Measurements from ENCODE around the gene HMX1.

Gene HMX1

DNA sequence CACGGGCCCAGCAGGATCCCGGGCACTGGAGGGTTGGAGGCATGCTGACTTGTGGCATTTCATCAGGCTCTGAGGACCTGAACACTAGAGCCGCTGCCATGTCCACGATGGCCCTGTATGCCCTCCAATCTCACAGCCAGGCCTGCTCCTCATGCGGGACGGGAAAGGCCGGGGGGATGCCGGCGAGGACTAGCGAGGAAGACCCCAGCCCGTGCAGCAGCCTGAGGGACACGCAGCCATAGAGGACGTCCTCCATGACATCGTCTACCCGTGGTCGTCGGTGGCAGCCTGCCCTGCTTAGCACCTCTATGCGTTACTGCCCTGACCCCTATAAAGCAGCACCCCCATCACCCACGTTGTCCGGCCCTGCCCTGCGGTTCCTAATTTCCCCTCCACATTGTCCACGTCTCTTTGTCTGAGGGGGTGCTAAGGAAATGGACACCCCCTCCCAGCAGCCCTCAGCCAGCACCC, 32.6 kb downstream of the HMX1 start:
- DNase-seq: no peak

GRCh38 chr4:8838296-8838960, 33.2 kb downstream of the HMX1 start:
- DNase-seq: no peak

- no peak for DNase-seq
These were observed 34.3 kb downstream of the HMX1 start for GRCh38 chr4:8837181-8837841.

GRCh38 chr4:8836664-8837171, 34.9 kb downstream of the HMX1 start:
- no peak for DNase-seq

DNA sequence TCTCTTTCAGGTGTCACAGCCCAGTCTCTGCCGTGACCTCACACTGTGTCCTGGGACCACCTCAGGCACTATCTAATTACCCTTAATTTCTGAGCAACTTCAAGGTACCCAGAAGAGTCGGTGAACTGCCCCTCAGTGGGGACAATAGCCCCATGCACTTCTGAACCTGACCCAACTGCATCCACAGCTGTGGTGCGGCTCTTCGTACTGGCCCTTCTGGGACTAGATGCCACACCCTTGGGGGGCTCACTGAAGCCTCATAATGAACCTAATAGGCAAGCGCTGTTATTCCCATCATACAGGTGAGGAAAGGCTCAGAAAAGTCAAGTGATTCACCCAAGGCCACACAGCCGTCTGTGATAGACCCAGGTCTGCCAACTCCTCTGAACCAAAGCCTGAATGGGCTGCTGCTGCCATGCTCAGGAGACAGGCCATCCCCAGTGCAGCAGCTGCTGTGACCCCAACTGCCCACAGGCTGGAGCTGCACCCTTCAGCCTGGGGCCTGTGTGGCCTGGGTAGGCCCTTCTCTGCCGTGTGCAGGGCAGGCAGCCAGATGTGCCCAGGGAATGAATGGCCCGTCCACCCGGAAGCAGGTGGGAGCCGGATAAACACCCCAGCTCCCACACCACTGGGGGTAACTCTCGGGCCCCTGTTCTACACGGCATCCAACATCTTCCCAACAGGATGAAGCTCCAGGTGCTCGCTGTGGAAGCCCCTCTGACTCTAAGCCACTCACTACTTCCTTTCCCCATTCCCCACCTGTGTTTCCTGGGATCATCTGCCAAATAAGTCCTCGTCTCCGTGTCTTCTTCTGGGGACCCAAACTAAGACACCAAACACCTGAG, 35.9 kb downstream of the HMX1 start:
- no peak for DNase-seq

- no peak for DNase-seq
These were observed 36.9 kb downstream of the HMX1 start for GRCh38 chr4:8834681-8835220.

DNA sequence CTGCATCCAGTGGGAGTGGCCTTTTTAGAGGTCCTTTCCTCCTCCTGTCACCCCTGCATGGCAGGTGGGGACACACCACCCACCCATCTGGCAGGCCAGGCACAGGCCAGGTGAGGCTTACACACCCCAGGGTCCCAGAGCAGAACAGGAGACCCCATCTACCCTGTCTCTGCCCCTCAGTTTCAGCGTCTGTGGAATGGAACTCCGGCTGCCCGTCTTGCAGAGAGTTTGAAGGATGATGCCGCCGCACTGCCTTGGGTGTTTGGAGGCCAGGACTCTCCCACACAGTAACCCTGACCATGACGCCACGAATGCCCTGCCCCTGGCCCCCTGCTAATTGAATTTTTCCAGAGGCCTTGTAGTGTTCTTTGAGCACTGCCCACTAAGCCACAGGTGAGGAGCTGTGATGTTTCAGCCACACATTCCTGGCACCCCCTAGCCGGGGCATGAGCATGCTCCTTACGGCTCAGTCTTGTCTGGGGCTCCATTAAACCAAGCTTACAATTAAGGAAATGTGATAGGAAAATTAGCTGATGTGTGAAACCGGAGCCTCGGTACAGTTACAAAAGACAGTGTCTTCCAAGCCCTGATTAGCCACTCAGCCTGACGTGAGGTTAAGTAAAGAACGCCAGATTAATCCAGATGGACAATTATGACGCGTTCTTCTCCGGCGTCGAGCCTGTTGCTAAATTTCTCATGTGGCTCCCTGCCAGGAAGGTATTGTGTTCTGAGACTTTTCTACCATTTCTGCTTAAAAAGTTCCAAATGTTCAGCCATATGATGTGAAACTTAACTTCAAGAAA, 39.3 kb downstream of the HMX1 start:
- DNase-seq: no peak

DNA sequence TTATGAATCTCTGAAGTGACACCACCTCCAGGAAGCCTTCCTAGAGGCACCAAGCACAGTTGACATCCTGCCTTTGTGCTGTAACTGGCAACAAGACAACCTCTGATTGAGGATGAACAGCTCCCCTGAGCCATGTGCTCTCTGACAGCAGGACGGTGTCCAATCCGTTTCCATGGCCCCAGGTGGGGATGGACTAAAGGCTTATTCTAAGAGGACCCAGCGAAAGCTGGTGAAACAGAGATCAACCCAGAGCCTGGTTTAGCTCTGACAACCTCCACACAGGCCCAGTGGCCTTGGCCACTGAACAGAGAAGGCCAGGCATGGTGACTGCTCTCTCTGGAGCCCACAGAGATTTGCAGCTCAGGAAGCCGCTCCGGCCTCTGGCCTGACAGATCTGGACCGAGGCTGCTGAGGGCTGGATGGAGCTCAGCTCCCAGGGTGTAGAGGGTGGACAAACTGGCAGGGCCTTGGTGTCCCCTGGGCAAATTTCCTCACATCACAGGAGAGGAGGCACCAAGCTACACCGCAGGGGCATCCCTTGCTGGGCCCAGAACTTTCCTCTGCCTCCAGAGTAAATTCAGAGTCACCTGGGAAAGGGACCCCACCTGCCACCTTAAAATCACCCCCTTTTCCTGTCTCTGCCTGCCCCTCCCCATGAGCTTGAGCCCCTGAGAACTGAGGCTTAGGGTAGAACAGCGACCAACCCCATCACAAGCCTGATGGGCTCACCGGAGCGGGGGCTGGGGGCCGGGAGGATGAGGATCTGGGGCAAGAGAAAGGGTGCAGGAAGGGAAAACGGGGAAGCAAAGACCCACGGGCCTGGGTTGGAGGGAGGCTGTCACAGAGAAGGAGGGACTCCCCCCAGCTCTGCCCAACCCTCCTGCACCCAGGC, 40.2 kb downstream of the HMX1 start:
- DNase-seq: no peak

GRCh38 chr4:8830611-8831200, 40.9 kb downstream of the HMX1 start:
- no peak for DNase-seq

DNA sequence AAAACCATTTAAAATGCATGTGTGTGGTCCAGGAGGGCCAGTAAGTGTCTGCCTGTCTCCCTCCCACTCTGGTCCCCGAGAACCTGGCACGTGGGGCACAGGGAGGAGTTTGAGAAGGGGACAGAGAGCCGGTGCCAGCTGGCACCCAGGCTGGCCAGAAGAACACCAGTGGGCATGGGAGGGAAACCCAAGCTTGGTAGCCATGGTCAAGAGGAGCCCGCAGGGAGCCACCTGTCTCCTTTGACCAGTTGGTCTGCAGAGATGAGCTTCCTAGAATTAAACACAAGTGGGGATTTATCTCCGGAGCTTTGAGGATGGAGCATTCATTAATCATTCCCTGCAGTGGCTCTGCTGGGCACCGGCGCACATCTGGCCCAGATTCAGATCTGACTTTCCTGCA, 41.6 kb downstream of the HMX1 start:
- DNase-seq: no peak

GRCh38 chr4:8829584-8829983, 42.1 kb downstream of the HMX1 start:
- DNase-seq: no peak

DNA sequence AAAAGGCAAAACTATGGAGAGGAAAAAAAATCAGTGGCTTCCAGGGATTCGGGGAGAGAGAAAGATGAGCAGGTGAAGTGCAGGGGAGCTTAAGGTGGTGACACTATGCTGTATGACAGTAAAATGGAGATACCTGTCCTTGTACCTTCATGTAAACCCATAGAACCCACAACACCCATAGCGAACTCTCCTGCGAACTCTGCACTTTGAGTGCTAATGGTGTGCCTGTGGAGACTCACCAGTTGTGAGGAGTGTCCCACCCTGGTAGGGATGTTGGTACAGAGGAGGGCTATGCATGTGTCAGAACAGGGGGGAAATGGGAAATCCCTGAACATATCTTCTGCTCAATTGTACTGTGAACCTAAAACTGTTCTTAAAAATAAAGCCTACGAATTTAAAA, 42.8 kb downstream of the HMX1 start:
- no peak for DNase-seq

DNA sequence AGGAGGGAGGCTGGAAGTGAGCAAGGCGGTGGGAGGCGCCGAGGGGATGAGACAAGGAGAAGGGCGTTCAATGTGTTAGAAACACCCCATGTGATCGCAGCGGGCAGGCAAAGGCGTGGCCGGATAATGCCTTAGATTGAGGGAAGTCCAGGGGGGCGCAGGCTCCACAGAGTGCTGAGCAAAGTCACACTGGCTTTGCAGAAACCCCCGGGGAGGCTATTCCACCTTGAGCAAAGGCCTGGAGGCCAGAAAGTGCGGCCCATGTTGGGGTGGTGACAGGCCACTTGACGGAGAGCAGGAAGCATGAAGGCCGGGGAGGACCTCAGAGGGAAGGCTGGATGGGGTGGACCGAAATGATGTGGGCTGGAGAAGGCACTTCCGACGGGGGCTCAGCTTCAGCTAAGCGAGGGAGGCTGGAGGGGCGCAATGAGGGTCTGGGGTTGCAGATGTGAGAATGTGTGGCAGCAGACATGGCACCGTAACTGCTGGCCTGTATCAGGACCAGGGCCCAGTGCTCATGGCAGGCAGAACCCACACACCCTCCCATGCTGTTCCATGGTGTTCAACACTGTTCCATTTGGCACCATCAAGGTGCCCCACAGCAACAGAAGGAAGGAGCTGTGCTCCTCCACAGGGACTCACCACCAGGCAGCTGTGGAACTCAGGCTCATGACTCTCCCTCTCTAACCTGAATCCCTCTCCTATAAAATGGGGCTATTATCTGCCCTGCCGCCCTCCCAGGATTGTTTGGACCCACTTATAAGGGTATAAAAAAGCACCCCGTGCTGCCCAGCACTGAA, 50.3 kb downstream of the HMX1 start:
- no peak for DNase-seq

GRCh38 chr4:8820178-8821102, 51.2 kb downstream of the HMX1 start:
- no peak for DNase-seq

DNA sequence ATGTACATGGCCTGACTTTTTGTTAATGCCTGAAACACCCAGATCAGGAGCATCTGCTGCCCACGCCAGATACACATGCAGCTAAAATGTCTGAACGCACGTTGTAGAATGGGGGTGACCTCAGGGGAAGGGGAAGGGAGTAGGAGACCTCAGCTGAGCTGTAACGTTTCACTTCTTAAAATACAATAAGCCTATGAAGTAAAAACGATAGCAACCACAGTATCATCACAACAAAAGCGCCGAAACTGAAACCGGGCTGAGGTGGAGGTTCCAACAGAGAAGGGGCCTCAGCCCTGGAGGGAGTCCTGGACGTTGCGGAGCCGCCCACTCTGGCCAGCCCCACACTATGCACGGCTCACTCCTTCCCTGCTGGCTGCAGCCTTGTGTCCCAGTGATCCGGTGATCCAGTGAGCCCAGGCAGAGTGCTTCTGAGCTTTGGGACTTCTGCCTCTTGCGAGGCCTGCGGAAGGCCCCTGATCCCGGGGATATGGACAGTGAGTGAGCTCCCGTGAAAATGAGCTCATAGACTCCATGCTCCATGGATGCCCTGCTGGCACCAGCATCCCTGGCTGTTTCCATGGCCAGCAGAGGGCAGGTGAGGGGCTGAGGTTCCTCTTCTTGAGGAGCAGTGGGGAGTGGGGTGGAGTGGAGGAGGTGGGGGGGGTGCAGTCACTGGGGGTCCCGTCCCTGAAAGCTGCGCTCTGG, 52.0 kb downstream of the HMX1 start:
- DNase-seq: no peak

- no peak for DNase-seq
These were observed 52.6 kb downstream of the HMX1 start for GRCh38 chr4:8819019-8819418.

DNA sequence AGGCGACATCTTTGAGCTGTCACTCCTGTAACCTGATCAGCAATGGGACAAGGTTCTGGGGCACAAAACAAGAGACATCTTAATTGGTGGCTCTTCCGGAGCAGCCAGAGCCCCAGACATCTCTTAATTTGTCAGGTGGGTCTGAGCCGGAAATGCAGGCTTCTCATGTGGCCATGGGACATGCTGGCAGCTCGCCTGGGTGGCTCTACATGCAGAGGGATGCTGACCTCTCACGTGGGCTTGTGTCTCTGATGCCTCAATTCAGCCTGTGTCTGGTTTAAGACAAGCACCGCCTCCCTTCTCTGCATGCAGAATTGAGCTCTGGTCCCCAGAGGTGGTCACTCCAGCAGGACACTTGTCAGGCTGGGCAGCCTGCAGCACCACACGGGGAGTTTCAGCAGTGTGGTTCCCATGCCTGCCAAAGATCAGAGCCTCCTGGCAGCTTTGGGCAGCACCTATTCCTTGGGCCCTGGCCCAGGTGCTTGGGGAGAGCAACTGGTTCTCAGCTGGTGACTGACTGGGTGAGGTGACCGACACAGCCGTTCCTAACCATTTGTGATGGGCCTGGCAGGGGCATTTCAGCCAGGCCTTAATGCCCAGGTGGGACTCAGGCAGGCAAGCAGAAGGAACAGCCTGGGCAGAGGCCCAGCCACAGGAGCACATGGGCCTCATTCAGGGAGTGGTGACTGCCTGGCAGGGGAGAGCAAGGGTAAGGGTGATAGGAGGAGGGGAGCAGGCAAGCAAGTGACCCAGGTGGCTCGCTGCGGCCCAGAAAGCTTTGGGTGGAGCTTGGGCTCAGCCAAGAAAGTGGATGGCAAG, 53.4 kb downstream of the HMX1 start:
- DNase-seq: no peak

- DNase-seq: no peak
These were observed 53.9 kb downstream of the HMX1 start for GRCh38 chr4:8817813-8818062.

All from kidney glomerular epithelial cell (primary cell).